HG03095 (cell line): ENCODE measurements around the gene KCNH2.

Experiments
- ATAC-seq: cut with Tn5 transposase; IDR thresholded peaks from one replicate; pipeline ENCODE4 v1.9.1; 2021; ENCODE audit warnings: moderate library complexity; ENCODE audit not compliant: unreplicated experiment

The KCNH2 gene

GRCh38 chr7:150962553-150963399, 15.3 kb downstream of the KCNH2 start:
- no peak for ATAC-seq

- no peak for ATAC-seq
Measured at GRCh38 chr7:150962290-150962552, 15.9 kb downstream of the KCNH2 start.

GRCh38 chr7:150961510-150962289, 16.4 kb downstream of the KCNH2 start:
- no peak for ATAC-seq

- ATAC-seq = no peak
Measured at GRCh38 chr7:150959739-150960734, 18.1 kb downstream of the KCNH2 start.

- ATAC-seq = no peak
Measured at GRCh38 chr7:150959081-150959480, 19.0 kb downstream of the KCNH2 start.

- no peak for ATAC-seq
Measured at GRCh38 chr7:150958597-150958996, 19.5 kb downstream of the KCNH2 start.

- no peak for ATAC-seq
Measured at GRCh38 chr7:150958062-150958552, 20.0 kb downstream of the KCNH2 start.

GRCh38 chr7:150957133-150958020, 20.7 kb downstream of the KCNH2 start:
- no peak for ATAC-seq

GRCh38 chr7:150956395-150957132, 21.6 kb downstream of the KCNH2 start:
- ATAC-seq = no peak

GRCh38 chr7:150955519-150956394, 22.4 kb downstream of the KCNH2 start:
- no peak for ATAC-seq

- ATAC-seq = no peak
Measured at GRCh38 chr7:150954986-150955518, 23.1 kb downstream of the KCNH2 start.

GRCh38 chr7:150954201-150954985, 23.7 kb downstream of the KCNH2 start:
- no peak for ATAC-seq

GRCh38 chr7:150953061-150953997, 24.8 kb downstream of the KCNH2 start:
- ATAC-seq = no peak

- no peak for ATAC-seq
Measured at GRCh38 chr7:150952331-150953050, 25.6 kb downstream of the KCNH2 start.

- ATAC-seq = no peak
Measured at GRCh38 chr7:150951521-150951920, 26.6 kb downstream of the KCNH2 start.

- ATAC-seq = no peak
Measured at GRCh38 chr7:150951181-150951520, 27.0 kb downstream of the KCNH2 start.
